SK-N-SH treated with all-trans-retinoic acid at 6 μM for 48 hours (cell line): Measurements from ENCODE around the gene KIF22.

Source experiments
- ATAC-seq: fragments of 200-7000 bp; cut with Tn5 transposase; 3 replicates; pipeline ENCODE4 v1.9.1; 2020; ENCODE audit warnings: mild to moderate bottlenecking, moderate library complexity
- ARNTL ChIP-seq: fragments of 450-650 bp; formaldehyde crosslinking; IDR thresholded peaks from 2 replicates; pipeline ENCODE4 v1.5.0; 2020; ENCODE audit warnings: low read depth, mild to moderate bottlenecking, moderate library complexity, borderline replicate concordance
- BACH2 ChIP-seq: fragments of 250-450 bp; sonication (Bioruptor Pico); IDR thresholded peaks from 2 replicates; pipeline ENCODE4 v1.9.0; 2021; ENCODE audit warnings: mild to moderate bottlenecking, borderline replicate concordance
- CREB5 ChIP-seq: fragments of 250-450 bp; sonication (Bioruptor Pico); IDR thresholded peaks from 2 replicates; pipeline ENCODE4 v1.5.1; 2020; ENCODE audit warnings: low read depth, mild to moderate bottlenecking, moderate library complexity
- CSDC2 ChIP-seq: fragments of 250-450 bp; sonication (Bioruptor Pico); IDR thresholded peaks from 2 replicates; pipeline ENCODE4 v1.5.0; 2020; ENCODE audit warnings: mild to moderate bottlenecking, moderate library complexity
- ESRRG ChIP-seq: fragments of 250-450 bp; sonication (Bioruptor Pico); IDR thresholded peaks from 2 replicates; pipeline ENCODE4 v1.6.1; 2021; ENCODE audit warnings: mild to moderate bottlenecking
- GLIS3 ChIP-seq: fragments of 250-450 bp; sonication (Bioruptor Pico); IDR thresholded peaks from 2 replicates; pipeline ENCODE4 v1.5.0; 2020; ENCODE audit warnings: mild to moderate bottlenecking, moderate library complexity
- ISL1 ChIP-seq: fragments of 250-450 bp; sonication (Bioruptor Pico); IDR thresholded peaks from 2 replicates; pipeline ENCODE4 v2.1.2; 2022; ENCODE audit warnings: mild to moderate bottlenecking, moderate library complexity
- OSR1 ChIP-seq: fragments of 250-450 bp; sonication (Bioruptor Pico); IDR thresholded peaks from 2 replicates; pipeline ENCODE4 v1.8.0; 2022; ENCODE audit warnings: moderate library complexity, mild to moderate bottlenecking, inconsistent platforms
- PATZ1 ChIP-seq: fragments of 250-450 bp; sonication (Bioruptor Pico); IDR thresholded peaks from 2 replicates; pipeline ENCODE4 v1.8.0; 2020; ENCODE audit warnings: mild to moderate bottlenecking, moderate library complexity, borderline replicate concordance
- POU6F1 ChIP-seq: fragments of 250-450 bp; sonication (Bioruptor Pico); IDR thresholded peaks from 2 replicates; pipeline ENCODE4 v1.8.0; 2021; ENCODE audit warnings: low read depth, mild to moderate bottlenecking, moderate library complexity, borderline replicate concordance
- PPARA ChIP-seq: fragments of 250-450 bp; sonication (Bioruptor Pico); IDR thresholded peaks from 2 replicates; pipeline ENCODE4 v1.5.0; 2020; ENCODE audit warnings: mild to moderate bottlenecking, borderline replicate concordance
- RARB ChIP-seq: fragments of 250-450 bp; sonication (Bioruptor Pico); IDR thresholded peaks from 2 replicates; pipeline ENCODE4 v1.8.0; 2021; ENCODE audit warnings: mild to moderate bottlenecking, moderate library complexity
- SNAI2 ChIP-seq: fragments of 250-450 bp; sonication (Bioruptor Pico); IDR thresholded peaks from 2 replicates; pipeline ENCODE4 v1.5.0; 2020; ENCODE audit warnings: mild to moderate bottlenecking, moderate library complexity
- TCF4 ChIP-seq: fragments of 250-450 bp; sonication (Bioruptor Pico); IDR thresholded peaks from 2 replicates; pipeline ENCODE4 v1.8.0; 2021; ENCODE audit warnings: mild to moderate bottlenecking, moderate library complexity, borderline replicate concordance
- TOX ChIP-seq: fragments of 250-450 bp; sonication (Bioruptor Pico); IDR thresholded peaks from 2 replicates; pipeline ENCODE4 v1.8.0; 2021; ENCODE audit warnings: mild to moderate bottlenecking, moderate library complexity, borderline replicate concordance
- TSHZ2 ChIP-seq: fragments of 250-450 bp; sonication (Bioruptor Pico); IDR thresholded peaks from 2 replicates; pipeline ENCODE4 v1.5.0; 2020; ENCODE audit warnings: mild to moderate bottlenecking, moderate library complexity
- ZFP3 ChIP-seq: fragments of 250-450 bp; sonication (Bioruptor Pico); IDR thresholded peaks from 2 replicates; pipeline ENCODE4 v1.5.0; 2020; ENCODE audit warnings: mild to moderate bottlenecking, moderate library complexity
- ZNF565 ChIP-seq: fragments of 450-650 bp; formaldehyde crosslinking; conservative IDR thresholded peaks from 2 replicates; pipeline ENCODE4 v1.5.0; 2020; ENCODE audit warnings: low read depth, mild to moderate bottlenecking, moderate library complexity
- ZNF70 ChIP-seq: fragments of 450-650 bp; formaldehyde crosslinking; IDR thresholded peaks from 2 replicates; pipeline ENCODE4 v1.5.0; 2020; ENCODE audit warnings: mild to moderate bottlenecking, moderate library complexity
- ZNF8 ChIP-seq: fragments of 450-650 bp; formaldehyde crosslinking; IDR thresholded peaks from 2 replicates; pipeline ENCODE4 v1.5.0; 2020; ENCODE audit warnings: mild to moderate bottlenecking, moderate library complexity

The KIF22 gene

GRCh38 chr16:29807426-29808218 lies 17.1 kb downstream of the KIF22 start:
- ATAC-seq: peak; percentile 13
- TF ChIP-seq ARNTL (CRISPR knock-in tag): 0 out of 2 replicates have a peak, but pooled peaks have one; percentile 34
- TF ChIP-seq ESRRG (CRISPR knock-in tag): no peak

GRCh38 chr16:29808219-29808900 lies 17.8 kb downstream of the KIF22 start:
- ATAC-seq: no peak
- TF ChIP-seq ZFP3 (CRISPR knock-in tag) (no peak), RARB (CRISPR knock-in tag) (no peak), CSDC2 (no peak), TCF4 (CRISPR knock-in tag) (no peak), ESRRG (CRISPR knock-in tag) (no peak), OSR1 (no peak), ZNF565 (CRISPR knock-in tag) (no peak), GLIS3 (CRISPR knock-in tag) (no peak), CREB5 (CRISPR knock-in tag) (no peak)

- TF ChIP-seq RARB (CRISPR knock-in tag): no peak
- TF ChIP-seq TOX: no peak
- no peak for TF ChIP-seq CSDC2
- no peak for ATAC-seq
These were observed 18.6 kb downstream of the KIF22 start for GRCh38 chr16:29809031-29809747.

GRCh38 chr16:29809850-29810698 lies 19.5 kb downstream of the KIF22 start:
- TF ChIP-seq TOX (no peak), SNAI2 (CRISPR knock-in tag) (no peak), ZNF565 (CRISPR knock-in tag) (no peak), TSHZ2 (CRISPR knock-in tag) (no peak), TCF4 (CRISPR knock-in tag) (no peak), ZNF8 (CRISPR knock-in tag) (no peak), ZNF70 (CRISPR knock-in tag) (no peak), CSDC2 (no peak), OSR1 (no peak), POU6F1 (CRISPR knock-in tag) (no peak), BACH2 (CRISPR knock-in tag) (no peak), CREB5 (CRISPR knock-in tag) (no peak), PPARA (CRISPR knock-in tag) (no peak), ESRRG (CRISPR knock-in tag) (no peak), ISL1 (no peak), GLIS3 (CRISPR knock-in tag) (no peak), ZFP3 (CRISPR knock-in tag) (no peak), PATZ1 (CRISPR knock-in tag) (no peak)
- no peak for ATAC-seq
